Adrenal gland (tissue), 5 donors: ENCODE results near the gene FCER2.

Source experiments
- POLR2A ChIP-seq, 2 donors: fragments of 450-650 bp; IDR thresholded peaks; one replicate each; pipeline ENCODE4 v1.6.1; 2017; ENCODE audit warnings: antibody characterized with exemption in 2 of 2, mild to moderate bottlenecking in 2 of 2, moderate library complexity in 1 of 2
- TF ChIP-seq, protein P1 (sequence below), 6 experiments: fragments of 450-650 bp in 4 of 6; fragments of 200-600 bp in 2 of 6; sonication (generic) in 1 of 6; IDR thresholded peaks; 1 replicate in 5 of 6; 2 replicates in 1 of 6; pipeline versions ENCODE4 v1.5.1 to v1.8.0; 2016 to 2021; ENCODE audit warnings: antibody characterized with exemption in 6 of 6, mild to moderate bottlenecking in 2 of 6, moderate library complexity in 1 of 6
- donor health status: DM: no; HTN: no; CAD: no.

DNA sequence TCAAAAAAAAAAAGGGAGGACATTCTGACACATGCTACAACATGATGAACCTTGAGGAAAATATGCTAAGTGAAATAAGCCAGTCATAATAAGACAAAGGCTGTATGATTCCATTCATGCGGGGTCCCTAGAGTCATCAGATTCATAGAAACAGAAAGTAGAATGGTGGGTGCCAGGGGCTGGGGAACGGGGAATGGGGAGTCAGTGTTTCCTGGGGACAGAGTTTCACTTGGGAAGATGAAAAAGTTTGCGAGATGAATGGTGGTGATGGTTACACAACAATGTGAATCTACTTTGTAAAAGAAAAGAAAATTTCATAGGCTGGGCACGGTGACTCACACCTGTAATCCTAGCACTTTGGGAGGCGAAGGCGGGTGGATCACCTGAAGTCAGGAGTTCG is 36.1 kb upstream of the FCER2 start:
- TF ChIP-seq, protein P1, sequence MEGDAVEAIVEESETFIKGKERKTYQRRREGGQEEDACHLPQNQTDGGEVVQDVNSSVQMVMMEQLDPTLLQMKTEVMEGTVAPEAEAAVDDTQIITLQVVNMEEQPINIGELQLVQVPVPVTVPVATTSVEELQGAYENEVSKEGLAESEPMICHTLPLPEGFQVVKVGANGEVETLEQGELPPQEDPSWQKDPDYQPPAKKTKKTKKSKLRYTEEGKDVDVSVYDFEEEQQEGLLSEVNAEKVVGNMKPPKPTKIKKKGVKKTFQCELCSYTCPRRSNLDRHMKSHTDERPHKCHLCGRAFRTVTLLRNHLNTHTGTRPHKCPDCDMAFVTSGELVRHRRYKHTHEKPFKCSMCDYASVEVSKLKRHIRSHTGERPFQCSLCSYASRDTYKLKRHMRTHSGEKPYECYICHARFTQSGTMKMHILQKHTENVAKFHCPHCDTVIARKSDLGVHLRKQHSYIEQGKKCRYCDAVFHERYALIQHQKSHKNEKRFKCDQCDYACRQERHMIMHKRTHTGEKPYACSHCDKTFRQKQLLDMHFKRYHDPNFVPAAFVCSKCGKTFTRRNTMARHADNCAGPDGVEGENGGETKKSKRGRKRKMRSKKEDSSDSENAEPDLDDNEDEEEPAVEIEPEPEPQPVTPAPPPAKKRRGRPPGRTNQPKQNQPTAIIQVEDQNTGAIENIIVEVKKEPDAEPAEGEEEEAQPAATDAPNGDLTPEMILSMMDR (IDR thresholded peaks at IDR 0.05): no peak
- no peak for TF ChIP-seq POLR2A (IDR thresholded peaks at IDR 0.05)
